Measurements from ENCODE around the gene GCK.

GCK gene

GRCh38 chr7:44106311-44107065 is 82.8 kb downstream of the GCK start:
- no peak for TF ChIP-seq CTCF (IDR thresholded peaks at IDR 0.05; ENCODE audit: extremely low read depth, insufficient read depth, missing control alignments)
- DNase-seq (ENCODE audit: low spot score), result no peak
- in situ Hi-C loops (cut with MboI; ENCODE audit: low pct_unique_long_range_greater_than_20kb, low sequenced_read_pairs, unreplicated experiment), result no loop called here

GRCh38 chr7:44105832-44106231 is 83.4 kb downstream of the GCK start:
- peak; percentile 38 for DNase-seq (ENCODE audit: low spot score)
- no peak for TF ChIP-seq CTCF (IDR thresholded peaks at IDR 0.05; ENCODE audit: extremely low read depth, insufficient read depth, missing control alignments)
- in situ Hi-C loops (cut with MboI; ENCODE audit: low pct_unique_long_range_greater_than_20kb, low sequenced_read_pairs, unreplicated experiment), result no loop called here

- DNase-seq (ENCODE audit: low spot score), result peak; percentile 40
- no peak for TF ChIP-seq CTCF (IDR thresholded peaks at IDR 0.05; ENCODE audit: extremely low read depth, insufficient read depth, missing control alignments)
- in situ Hi-C loops (cut with MboI; ENCODE audit: low pct_unique_long_range_greater_than_20kb, low sequenced_read_pairs, unreplicated experiment), result no loop called here
Observed at GRCh38 chr7:44104860-44105771, 84.1 kb downstream of the GCK start.

- in situ Hi-C loops (cut with MboI; ENCODE audit: low pct_unique_long_range_greater_than_20kb, low sequenced_read_pairs, unreplicated experiment), result no loop called here
- TF ChIP-seq CTCF (IDR thresholded peaks at IDR 0.05; ENCODE audit: extremely low read depth, insufficient read depth, missing control alignments), result no peak
- DNase-seq (ENCODE audit: low spot score), result peak; percentile 68
Observed at GRCh38 chr7:44103923-44104859, 85.0 kb downstream of the GCK start, which contains the start of gene AEBP1. Gene AEBP1, plus strand, starts transcription at chr7:44104345. Its CDS starts 321 bp downstream, at chr7:44104666.

- DNase-seq (ENCODE audit: low spot score), result peak; percentile 33
- TF ChIP-seq CTCF (IDR thresholded peaks at IDR 0.05; ENCODE audit: extremely low read depth, insufficient read depth, missing control alignments), result no peak
- in situ Hi-C loops (cut with MboI; ENCODE audit: low pct_unique_long_range_greater_than_20kb, low sequenced_read_pairs, unreplicated experiment), result no loop called here
Observed at GRCh38 chr7:44103566-44103922, 85.7 kb downstream of the GCK start.
